GM19025 (cell line): ENCODE data around the gene DDX20.

Experiments used
- ATAC-seq: cut with Tn5 transposase; IDR thresholded peaks from one replicate; pipeline ENCODE4 v1.9.1; 2021; ENCODE audit warnings: mild to moderate bottlenecking, low read depth, moderate library complexity; ENCODE audit not compliant: unreplicated experiment

DDX20 gene

GRCh38 chr1:111755331-111756123, at the start of gene DDX20:
TSS of gene DDX20 (plus strand) at chr1:111755901. CDS start at chr1:111755925, 24 bp downstream.
- ATAC-seq: peak; percentile 91

GRCh38 chr1:111706921-111707320, 48.8 kb upstream of the DDX20 start:
- no peak for ATAC-seq

GRCh38 chr1:111707906-111708305, 47.8 kb upstream of the DDX20 start:
- ATAC-seq: no peak

- no peak for ATAC-seq
Observed at GRCh38 chr1:111709986-111710385, 45.7 kb upstream of the DDX20 start.

- ATAC-seq: no peak
Observed at GRCh38 chr1:111716333-111716732, 39.4 kb upstream of the DDX20 start.

- no peak for ATAC-seq
Observed at GRCh38 chr1:111717450-111717849, 38.3 kb upstream of the DDX20 start.

- ATAC-seq: no peak
Observed at GRCh38 chr1:111719135-111719534, 36.6 kb upstream of the DDX20 start.

GRCh38 chr1:111719674-111720132, 36.0 kb upstream of the DDX20 start:
- ATAC-seq: no peak

GRCh38 chr1:111720274-111720976, 35.3 kb upstream of the DDX20 start:
- no peak for ATAC-seq

GRCh38 chr1:111720977-111721786, 34.5 kb upstream of the DDX20 start:
- no peak for ATAC-seq

- ATAC-seq: no peak
Observed at GRCh38 chr1:111723091-111723806, 32.5 kb upstream of the DDX20 start.

- ATAC-seq: no peak
Observed at GRCh38 chr1:111723871-111724270, 31.8 kb upstream of the DDX20 start.

- no peak for ATAC-seq
Observed at GRCh38 chr1:111725192-111725591, 30.5 kb upstream of the DDX20 start.

GRCh38 chr1:111727056-111727455, 28.6 kb upstream of the DDX20 start:
- ATAC-seq: no peak

GRCh38 chr1:111729271-111729921, 26.3 kb upstream of the DDX20 start:
- no peak for ATAC-seq

- ATAC-seq: no peak
Observed at GRCh38 chr1:111729946-111730681, 25.6 kb upstream of the DDX20 start.

- no peak for ATAC-seq
Observed at GRCh38 chr1:111730706-111731105, 25.0 kb upstream of the DDX20 start.

- ATAC-seq: no peak
Observed at GRCh38 chr1:111731956-111732355, 23.7 kb upstream of the DDX20 start.

- ATAC-seq: no peak
Observed at GRCh38 chr1:111732718-111733117, 23.0 kb upstream of the DDX20 start.
